Loucy (cell line): ENCODE results near the gene TRIM15.

Source experiments
- H2AFZ ChIP-seq: fragments of 200-600 bp; sonication (generic); 2 replicates; pipeline ENCODE4 v1.6.0; 2016; ENCODE audit warnings: antibody characterized with exemption, mild to moderate bottlenecking, low read length, moderate library complexity
- H3F3A ChIP-seq: fragments of 200-600 bp; 2 replicates; pipeline ENCODE4 v1.6.0; 2016; ENCODE audit warnings: antibody characterized with exemption, low read depth, mild to moderate bottlenecking
- H3K27me3 ChIP-seq: fragments of 200-600 bp; sonication (generic); 2 replicates; pipeline ENCODE4 v1.6.1; 2014; ENCODE audit warnings: low read length, mild to moderate bottlenecking; ENCODE audit not compliant: insufficient read depth, poor library complexity, severe bottlenecking
- H3K36me3 ChIP-seq: fragments of 200-600 bp; sonication (generic); 2 replicates; pipeline ENCODE4 v1.6.1; 2016; ENCODE audit warnings: low read length; ENCODE audit not compliant: insufficient read depth
- H3K4me1 ChIP-seq: fragments of 200-600 bp; sonication (generic); 2 replicates; pipeline ENCODE4 v1.5.1; 2014; ENCODE audit warnings: low read length, mild to moderate bottlenecking; ENCODE audit not compliant: insufficient read depth, poor library complexity, severe bottlenecking
- H3K4me2 ChIP-seq: fragments of 200-600 bp; sonication (generic); 2 replicates; pipeline ENCODE4 v1.6.0; 2014; ENCODE audit warnings: antibody characterized with exemption, low read length, low read depth, mild to moderate bottlenecking; ENCODE audit not compliant: poor library complexity, severe bottlenecking
- H3K4me3 ChIP-seq: fragments of 200-600 bp; sonication (generic); 2 replicates; pipeline ENCODE4 v1.5.1; 2014; ENCODE audit warnings: low read length, mild to moderate bottlenecking, mixed read lengths; ENCODE audit not compliant: poor library complexity, severe bottlenecking
- H3K79me2 ChIP-seq: fragments of 200-600 bp; sonication (generic); 2 replicates; pipeline ENCODE4 v1.6.1; 2014; ENCODE audit warnings: low read length; ENCODE audit not compliant: insufficient read depth
- H3K9ac ChIP-seq: fragments of 200-600 bp; sonication (generic); 2 replicates; pipeline ENCODE4 v1.6.0; 2014; ENCODE audit warnings: mild to moderate bottlenecking, low read depth, low read length, moderate library complexity; ENCODE audit not compliant: poor library complexity, severe bottlenecking
- H3K9me2 ChIP-seq: fragments of 200-600 bp; sonication (generic); replicated peaks from 2 replicates; pipeline ENCODE4 v1.6.1; 2016; ENCODE audit warnings: low read depth, low read length, mixed read lengths
- H3K9me3 ChIP-seq: fragments of 200-600 bp; sonication (generic); 2 replicates; pipeline ENCODE4 v1.6.1; 2014; ENCODE audit warnings: mild to moderate bottlenecking, antibody characterized with exemption, low read length, low read depth; ENCODE audit not compliant: insufficient read depth
- H4K20me1 ChIP-seq: fragments of 200-600 bp; sonication (generic); 2 replicates; pipeline ENCODE4 v1.6.0; 2014; ENCODE audit warnings: antibody characterized with exemption, low read length, mild to moderate bottlenecking; ENCODE audit not compliant: insufficient read depth, poor library complexity, severe bottlenecking
- EZH2phosphoT487 ChIP-seq: fragments of 200-600 bp; IDR thresholded peaks from 2 replicates; pipeline ENCODE4 v1.6.1; 2018; ENCODE audit warnings: antibody characterized with exemption, mild to moderate bottlenecking, moderate library complexity, borderline replicate concordance
- TF ChIP-seq, protein P1 (sequence below): fragments of 200-600 bp; sonication (generic); conservative IDR thresholded peaks from 2 replicates; pipeline ENCODE4 v1.5.1; 2014; ENCODE audit warnings: mild to moderate bottlenecking, antibody characterized with exemption, low read length

Gene TRIM15

DNA sequence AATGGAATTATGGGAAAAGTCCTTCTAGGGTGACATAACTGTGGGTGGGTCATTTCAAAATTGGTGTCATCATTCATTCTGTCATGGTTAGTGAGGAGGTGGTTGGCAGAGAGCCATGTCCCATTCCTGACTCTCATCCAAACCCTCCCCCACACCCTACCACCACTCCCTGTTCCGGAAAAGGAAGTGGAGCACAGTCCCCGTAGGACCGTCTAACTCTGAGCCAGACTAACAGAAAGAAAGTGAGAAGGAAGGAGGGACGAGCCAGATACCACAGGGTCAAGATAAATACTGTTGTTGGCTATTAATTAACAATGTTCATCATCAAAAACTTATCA is 7.1 kb upstream of the TRIM15 start:
- Histone ChIP-seq H3F3A (no peaks in the 10 kb centered on the region), H3K36me3 (no peaks in the 10 kb centered on the region), H2AFZ (no peak overlapping the region), H3K27me3 (no peaks in the 10 kb centered on the region), H3K4me2 (no peak overlapping the region), H3K79me2 (no peaks in the 10 kb centered on the region), H3K9me3 (no peaks in the 10 kb centered on the region), H3K9ac (no peak overlapping the region), H4K20me1 (no peaks in the 10 kb centered on the region), H3K4me3 (no peak overlapping the region), H3K9me2 (no peaks in the 10 kb centered on the region), H3K4me1 (peaks cover 32% of the 10 kb centered on the region)
- TF ChIP-seq EZH2phosphoT487: no peak
- TF ChIP-seq, protein P1, sequence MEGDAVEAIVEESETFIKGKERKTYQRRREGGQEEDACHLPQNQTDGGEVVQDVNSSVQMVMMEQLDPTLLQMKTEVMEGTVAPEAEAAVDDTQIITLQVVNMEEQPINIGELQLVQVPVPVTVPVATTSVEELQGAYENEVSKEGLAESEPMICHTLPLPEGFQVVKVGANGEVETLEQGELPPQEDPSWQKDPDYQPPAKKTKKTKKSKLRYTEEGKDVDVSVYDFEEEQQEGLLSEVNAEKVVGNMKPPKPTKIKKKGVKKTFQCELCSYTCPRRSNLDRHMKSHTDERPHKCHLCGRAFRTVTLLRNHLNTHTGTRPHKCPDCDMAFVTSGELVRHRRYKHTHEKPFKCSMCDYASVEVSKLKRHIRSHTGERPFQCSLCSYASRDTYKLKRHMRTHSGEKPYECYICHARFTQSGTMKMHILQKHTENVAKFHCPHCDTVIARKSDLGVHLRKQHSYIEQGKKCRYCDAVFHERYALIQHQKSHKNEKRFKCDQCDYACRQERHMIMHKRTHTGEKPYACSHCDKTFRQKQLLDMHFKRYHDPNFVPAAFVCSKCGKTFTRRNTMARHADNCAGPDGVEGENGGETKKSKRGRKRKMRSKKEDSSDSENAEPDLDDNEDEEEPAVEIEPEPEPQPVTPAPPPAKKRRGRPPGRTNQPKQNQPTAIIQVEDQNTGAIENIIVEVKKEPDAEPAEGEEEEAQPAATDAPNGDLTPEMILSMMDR: no peak

DNA sequence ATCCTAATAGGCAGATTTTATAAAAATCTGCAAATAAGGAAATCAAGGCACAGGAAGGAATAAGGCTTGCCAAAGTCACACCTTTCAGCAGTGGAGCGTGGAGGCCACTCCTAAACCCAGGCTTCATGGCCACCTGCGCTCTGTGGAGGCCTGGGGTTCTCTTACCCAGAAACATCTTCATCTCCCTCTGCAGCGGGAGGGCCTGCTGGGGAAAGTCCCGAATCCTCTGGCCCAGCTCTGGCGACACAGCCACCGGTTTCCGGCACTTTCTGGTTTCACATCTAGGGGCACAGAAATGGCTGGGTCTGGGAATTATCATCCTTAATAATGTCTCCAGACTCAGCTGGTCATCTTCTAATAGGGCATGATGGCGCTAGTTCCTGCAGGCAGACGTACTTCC is 6.6 kb upstream of the TRIM15 start:
- no peak for TF ChIP-seq EZH2phosphoT487
- TF ChIP-seq, protein P1: no peak
- no peak overlapping the region for H2AFZ ChIP-seq
- no peaks in the 10 kb centered on the region for H3K36me3 ChIP-seq

DNA sequence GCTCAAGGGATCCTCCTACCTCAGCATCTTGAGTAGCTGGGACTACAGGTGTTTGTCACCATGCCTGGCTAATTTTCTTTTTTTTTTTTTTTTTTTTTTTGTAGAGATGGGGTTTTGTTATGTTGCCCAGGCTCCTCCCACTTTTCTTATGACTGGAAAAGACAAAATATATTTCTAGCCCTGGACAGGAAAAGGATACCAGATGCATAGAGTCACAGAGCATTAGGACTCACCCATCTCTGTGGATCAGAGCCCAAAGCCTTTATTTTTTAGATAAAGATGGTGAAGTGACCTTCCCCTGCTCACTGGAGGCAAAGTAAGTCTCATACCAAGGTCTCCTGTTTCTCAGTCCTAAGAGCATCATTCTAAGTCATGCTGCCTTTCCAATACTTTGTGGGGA is 5.8 kb upstream of the TRIM15 start:
- H3F3A ChIP-seq: no peaks in the 10 kb centered on the region
- no peak overlapping the region for H3K4me3 ChIP-seq
- H2AFZ ChIP-seq: peak overlapping the region; percentile 42
- H3K79me2 ChIP-seq: no peaks in the 10 kb centered on the region
- no peak overlapping the region for H3K9ac ChIP-seq
- H3K36me3 ChIP-seq: no peaks in the 10 kb centered on the region
- peak overlapping the region; percentile 4 for H3K4me2 ChIP-seq
- no peaks in the 10 kb centered on the region for H3K9me3 ChIP-seq
- no peaks in the 10 kb centered on the region for H3K9me2 ChIP-seq
- no peaks in the 10 kb centered on the region for H4K20me1 ChIP-seq
- no peaks in the 10 kb centered on the region for H3K27me3 ChIP-seq
- peaks cover 24% of the 10 kb centered on the region for H3K4me1 ChIP-seq
- TF ChIP-seq EZH2phosphoT487: no peak
- TF ChIP-seq, protein P1: no peak

More for the DNA sequence above, 6.6 kb upstream of the TRIM15 start:
- no peaks in the 10 kb centered on the region for H3K79me2 ChIP-seq
- H3K4me3 ChIP-seq: no peak overlapping the region
- H3K4me2 ChIP-seq: no peak overlapping the region
- H3K9me2 ChIP-seq: no peaks in the 10 kb centered on the region
- H4K20me1 ChIP-seq: no peaks in the 10 kb centered on the region
- peaks cover 27% of the 10 kb centered on the region for H3K4me1 ChIP-seq
- H3F3A ChIP-seq: no peaks in the 10 kb centered on the region
- H3K9me3 ChIP-seq: no peaks in the 10 kb centered on the region
- H3K27me3 ChIP-seq: no peaks in the 10 kb centered on the region
- H3K9ac ChIP-seq: no peak overlapping the region
